Measurements from ENCODE around the gene ZHX3.

ZHX3 gene

GRCh38 chr20:41287327-41287726, 30.2 kb downstream of the ZHX3 start:
- DNase-seq, result no peak

- DNase-seq, result no peak
Observed at GRCh38 chr20:41286240-41286851, 31.2 kb downstream of the ZHX3 start.

GRCh38 chr20:41279546-41280225, 37.8 kb downstream of the ZHX3 start:
- DNase-seq, result no peak

GRCh38 chr20:41278936-41279335, 38.6 kb downstream of the ZHX3 start:
- DNase-seq, result no peak

- DNase-seq, result no peak
Observed at GRCh38 chr20:41277049-41277448, 40.5 kb downstream of the ZHX3 start.

- no peak for DNase-seq
Observed at GRCh38 chr20:41276317-41276751, 41.2 kb downstream of the ZHX3 start.

GRCh38 chr20:41275301-41275731, 42.2 kb downstream of the ZHX3 start:
- no peak for DNase-seq

- DNase-seq, result no peak
Observed at GRCh38 chr20:41274152-41274551, 43.4 kb downstream of the ZHX3 start.

GRCh38 chr20:41273445-41273844, 44.1 kb downstream of the ZHX3 start:
- no peak for DNase-seq

- no peak for DNase-seq
Observed at GRCh38 chr20:41272339-41272738, 45.2 kb downstream of the ZHX3 start.

GRCh38 chr20:41268917-41269652, 48.4 kb downstream of the ZHX3 start:
- no peak for DNase-seq

GRCh38 chr20:41268402-41268801, 49.1 kb downstream of the ZHX3 start:
- no peak for DNase-seq

- DNase-seq, result no peak
Observed at GRCh38 chr20:41265938-41266337, 51.6 kb downstream of the ZHX3 start.

GRCh38 chr20:41264819-41265218, 52.7 kb downstream of the ZHX3 start:
- no peak for DNase-seq

GRCh38 chr20:41261790-41262717, 55.5 kb downstream of the ZHX3 start:
- no peak for DNase-seq

- DNase-seq, result no peak
Observed at GRCh38 chr20:41261260-41261659, 56.3 kb downstream of the ZHX3 start.

- DNase-seq, result no peak
Observed at GRCh38 chr20:41260734-41261220, 56.8 kb downstream of the ZHX3 start.

- DNase-seq, result no peak
Observed at GRCh38 chr20:41259309-41259708, 58.2 kb downstream of the ZHX3 start.

GRCh38 chr20:41258474-41258873, 59.1 kb downstream of the ZHX3 start:
- no peak for DNase-seq

- no peak for DNase-seq
Observed at GRCh38 chr20:41256516-41256915, 61.0 kb downstream of the ZHX3 start.

GRCh38 chr20:41255655-41256054, 61.9 kb downstream of the ZHX3 start:
- no peak for DNase-seq

GRCh38 chr20:41249411-41250281, 67.9 kb downstream of the ZHX3 start:
- DNase-seq, result no peak

Measured in CD4-positive, alpha-beta T cell treated with Interleukin-10 for 1 hour (primary cell).